NCI-H2081 (cell line): Measurements from ENCODE around the gene MMUT.
A peak's percentile ranks its signal among the peaks of the same experiment; 100 is the strongest.
"Not testable (repeated sequence)": the region's sequence is repeated elsewhere in the genome, so short reads cannot be mapped to it uniquely, and the experiment has no call there.

Source experiments
- DNase-seq, 2 experiments: peaks; one replicate each; lab custom pipeline; 2025; lab: John Stamatoyannopoulos, UW

Gene MMUT

GRCh38 chr6:49462927-49463611 is at the start of gene MMUT, which contains the start of gene CENPQ:
Gene MMUT, minus strand, starts transcription at chr6:49463253. Its CDS starts 3,787 bp downstream, at chr6:49459466.
Gene CENPQ, plus strand, starts transcription at chr6:49463370. Its CDS starts 6,807 bp downstream, at chr6:49470177.
- DNase-seq, result peak; percentile 93 to 96

DNA sequence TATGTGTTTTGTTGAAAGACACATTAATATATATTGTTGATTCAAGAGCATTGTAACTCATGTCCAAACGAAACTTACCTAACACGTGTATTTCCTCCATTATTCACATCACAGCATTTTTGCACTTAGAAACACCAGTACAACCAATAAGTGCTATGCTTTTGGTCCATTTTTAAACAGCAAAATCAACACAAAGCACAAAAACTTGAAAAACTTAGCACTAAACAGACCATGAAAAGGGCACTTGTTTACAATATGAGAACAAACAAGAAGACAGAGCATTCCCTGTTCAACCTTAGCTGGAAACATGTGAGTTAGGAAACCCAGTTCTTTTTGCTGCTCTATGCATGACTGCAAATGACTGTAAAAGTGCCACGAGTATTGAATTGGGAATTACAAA is 46.3 kb upstream of the MMUT start:
- DNase-seq, result no peak

- DNase-seq, result no peak
Observed at GRCh38 chr6:49506569-49507111, 43.6 kb upstream of the MMUT start.

- DNase-seq, result no peak
Observed at GRCh38 chr6:49504666-49505065, 41.6 kb upstream of the MMUT start.

- DNase-seq, result no peak
Observed at GRCh38 chr6:49499623-49500022, 36.6 kb upstream of the MMUT start, which contains the start of gene GLYATL3. Gene GLYATL3, plus strand, starts transcription at chr6:49499923. Its CDS starts 12,068 bp downstream, at chr6:49511991.

DNA sequence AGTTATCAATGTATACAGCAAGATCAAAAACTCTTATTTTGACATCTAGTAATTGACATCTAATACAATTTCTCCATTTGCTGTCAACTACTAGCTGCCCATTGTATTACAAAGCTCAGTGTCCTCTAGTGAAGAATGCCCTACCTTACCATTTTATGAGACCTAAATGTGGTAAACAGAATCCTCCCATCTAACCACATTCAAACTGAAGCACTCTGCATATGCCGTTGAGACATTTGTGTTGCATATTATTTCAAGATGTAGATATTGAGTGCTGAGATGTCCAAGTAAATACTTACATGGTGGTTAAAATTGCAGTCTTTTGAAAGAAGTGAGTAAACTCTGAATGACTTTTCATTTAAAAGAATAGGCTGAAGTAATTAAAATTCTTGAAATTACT is 36.1 kb upstream of the MMUT start:
- no peak for DNase-seq

GRCh38 chr6:49497304-49497703 is 34.3 kb upstream of the MMUT start:
- DNase-seq, result peak; percentile 12 to 72

- DNase-seq, result no peak
Observed at GRCh38 chr6:49490633-49491032, 27.6 kb upstream of the MMUT start.

DNA sequence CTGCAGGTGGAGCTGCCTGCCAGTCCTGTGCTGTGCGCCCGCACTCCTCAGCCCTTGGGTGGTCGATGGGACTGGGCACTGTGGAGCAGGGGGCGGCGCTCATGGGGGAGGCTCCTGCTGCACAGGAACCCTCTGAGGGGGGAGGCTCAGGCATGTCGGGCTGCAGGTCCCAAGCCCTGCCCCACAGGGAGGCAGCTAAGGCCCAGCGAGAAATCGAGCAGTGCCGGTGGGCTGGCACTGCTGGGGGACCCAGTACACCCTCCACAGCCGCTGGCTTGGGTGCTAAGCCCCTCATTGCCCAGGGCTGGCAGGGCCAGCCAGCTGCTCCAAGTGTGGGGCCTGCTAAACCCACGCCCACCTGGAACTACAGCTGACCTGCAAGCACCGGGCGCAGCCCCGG is 20.3 kb upstream of the MMUT start:
- not testable (repeated sequence) for DNase-seq

DNA sequence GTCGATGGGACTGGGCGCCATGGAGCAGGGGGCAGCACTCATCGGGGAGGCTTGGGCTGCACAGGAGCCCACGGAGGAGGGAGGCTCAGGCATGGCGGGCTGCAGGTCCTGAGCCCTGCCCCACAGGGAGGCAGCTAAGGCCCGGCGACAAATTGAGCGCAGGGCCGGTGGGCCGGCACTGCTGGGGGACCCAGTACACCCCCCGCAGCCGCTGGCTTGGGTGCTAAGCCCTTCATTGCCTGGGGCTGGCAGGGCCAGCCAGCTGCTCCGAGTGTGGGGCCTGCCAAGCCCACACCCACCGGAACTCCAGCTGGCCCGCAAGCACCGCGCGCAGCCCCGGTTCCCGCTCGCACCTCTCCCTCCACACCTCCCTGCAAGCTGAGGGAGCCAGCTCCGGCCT is 18.8 kb upstream of the MMUT start:
- not testable (repeated sequence) for DNase-seq

DNA sequence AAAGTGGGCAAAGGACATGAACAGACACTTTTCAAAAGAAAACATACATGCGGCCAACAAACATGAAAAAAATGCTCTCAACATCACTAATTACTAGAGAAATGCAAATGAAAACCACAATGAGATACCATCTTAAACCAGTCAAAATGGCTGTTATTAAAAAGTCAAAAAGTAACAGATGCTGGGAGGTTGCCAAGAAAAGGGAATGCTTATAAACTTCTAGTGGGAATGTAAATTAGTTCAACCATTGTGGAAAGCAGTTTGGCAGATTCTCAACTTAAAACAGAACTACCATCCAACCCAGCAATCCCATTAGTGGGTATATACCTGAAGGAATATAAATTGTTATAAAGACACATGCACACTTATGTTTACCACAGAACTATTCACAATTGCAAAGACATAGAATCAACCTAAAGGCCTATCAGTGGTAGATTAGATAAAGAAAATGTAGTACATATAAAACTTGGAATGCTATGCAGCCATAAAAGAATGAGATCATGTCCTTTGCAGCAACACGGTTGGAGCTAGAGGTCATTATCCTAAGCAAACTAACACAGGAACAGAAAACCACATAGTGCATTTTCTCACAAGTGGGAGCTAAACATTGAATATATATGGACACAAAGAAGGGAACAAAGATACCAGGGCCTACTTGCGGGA is 16.4 kb upstream of the MMUT start:
- DNase-seq, result no peak

DNA sequence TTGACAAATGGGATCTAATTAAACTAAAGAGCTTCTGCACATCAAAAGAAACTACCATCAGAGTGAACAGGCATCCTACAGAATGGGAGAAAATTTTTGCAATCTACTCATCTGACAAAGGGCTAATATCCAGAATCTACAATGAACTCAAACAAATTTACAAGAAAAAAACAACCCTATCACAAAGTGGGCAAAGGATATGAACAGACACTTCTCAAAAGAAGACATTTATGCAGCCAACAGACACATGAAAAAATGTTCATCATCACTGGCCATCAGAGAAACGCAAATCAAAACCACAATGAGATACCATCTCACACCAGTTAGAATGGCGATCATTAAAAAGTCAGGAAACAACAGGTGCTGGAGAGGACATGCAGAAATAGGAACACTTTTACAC is 13.5 kb upstream of the MMUT start:
- DNase-seq, result not testable (repeated sequence)

DNA sequence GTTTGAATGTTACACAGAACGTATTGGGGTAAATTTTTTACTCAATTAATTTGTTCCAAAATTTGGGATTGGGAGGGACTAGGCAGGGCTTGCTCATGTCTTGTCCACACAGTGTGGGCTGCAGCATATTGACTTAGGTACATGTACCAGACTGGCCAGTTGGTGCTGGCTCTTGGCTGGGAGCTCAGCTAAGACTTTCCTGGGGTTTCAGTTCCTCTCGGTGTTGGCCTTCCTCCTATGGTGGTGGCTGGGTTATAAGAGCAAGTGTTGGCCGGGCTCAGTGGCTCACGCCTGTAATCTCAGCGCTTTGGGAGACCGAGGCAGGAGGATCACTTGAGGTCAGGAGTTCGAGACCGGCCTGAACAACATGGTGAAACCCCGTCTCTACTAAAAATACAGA is 5.0 kb upstream of the MMUT start:
- no peak for DNase-seq

DNA sequence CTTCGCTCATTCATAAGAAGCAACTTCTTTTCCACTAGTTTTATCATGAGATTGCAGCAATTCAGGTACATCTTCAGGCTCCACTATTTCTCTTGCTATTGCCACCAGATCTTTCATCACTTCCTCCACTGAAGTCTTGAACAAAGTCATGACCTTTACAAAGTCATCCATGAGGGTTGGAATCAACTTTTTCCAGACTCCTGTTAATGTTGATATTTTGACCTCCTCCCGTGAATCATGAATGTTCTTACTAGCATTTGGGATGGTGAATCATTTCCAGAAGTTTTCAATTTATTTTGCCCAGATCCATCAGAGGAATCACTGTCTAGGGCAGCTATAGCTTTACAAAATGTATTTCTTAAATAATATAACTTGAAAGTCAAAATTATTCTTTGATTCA is 1.6 kb upstream of the MMUT start:
- no peak for DNase-seq

- no peak for DNase-seq
Observed at GRCh38 chr6:49463612-49463967, 537 bp upstream of the MMUT start.

DNA sequence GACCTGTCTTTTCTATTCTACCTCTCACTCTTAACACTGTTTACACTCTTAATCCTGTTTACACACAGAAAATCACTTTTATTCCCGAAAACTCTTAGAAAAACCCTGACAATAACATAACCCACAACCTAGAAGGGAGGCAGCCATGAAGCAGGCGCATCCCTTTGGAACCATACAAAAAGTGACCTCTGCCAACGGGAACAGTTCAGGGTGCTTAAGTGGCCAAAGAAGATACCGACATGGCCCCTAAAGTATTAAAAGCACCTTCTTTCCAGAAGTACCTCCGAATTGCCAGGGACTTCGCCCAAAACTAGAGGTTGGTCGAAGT is 490 bp downstream of the MMUT start:
- DNase-seq, result no peak

DNA sequence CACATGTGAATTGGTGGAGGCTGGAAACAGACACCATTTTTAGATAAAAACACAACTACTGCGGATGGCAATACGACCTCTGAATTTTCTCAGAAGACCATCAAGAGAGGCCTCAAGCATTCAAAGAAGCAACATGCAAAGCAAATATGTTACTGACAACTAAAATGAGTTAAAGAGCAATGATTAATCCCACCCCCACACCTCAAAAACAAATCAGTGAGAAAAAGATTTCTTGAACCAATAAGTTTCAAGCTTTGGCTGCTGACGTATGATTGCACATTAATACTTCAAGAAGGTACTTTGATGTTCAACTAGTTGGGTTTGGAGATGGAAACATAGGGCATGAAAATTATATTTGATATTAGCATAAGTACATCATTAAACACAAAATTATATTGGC is 982 bp downstream of the MMUT start:
- no peak for DNase-seq

DNA sequence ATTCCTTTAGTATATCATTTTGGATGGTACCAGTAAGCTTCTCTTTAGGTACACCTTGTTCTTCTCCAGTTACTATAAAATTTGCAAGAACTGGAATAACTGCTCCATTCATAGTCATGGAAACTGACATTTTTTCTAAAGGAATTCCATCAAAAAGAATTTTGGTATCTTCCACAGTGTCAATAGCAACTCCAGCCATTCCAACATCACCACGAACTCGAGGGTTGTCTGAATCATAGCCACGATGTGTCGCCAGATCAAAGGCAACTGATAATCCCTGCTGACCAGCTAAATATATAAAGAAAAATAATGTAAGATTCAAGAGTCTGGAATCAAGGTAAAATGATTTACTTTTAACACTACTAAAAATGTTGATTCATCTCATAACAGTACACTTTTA is 5.3 kb downstream of the MMUT start:
- DNase-seq, result no peak

DNA sequence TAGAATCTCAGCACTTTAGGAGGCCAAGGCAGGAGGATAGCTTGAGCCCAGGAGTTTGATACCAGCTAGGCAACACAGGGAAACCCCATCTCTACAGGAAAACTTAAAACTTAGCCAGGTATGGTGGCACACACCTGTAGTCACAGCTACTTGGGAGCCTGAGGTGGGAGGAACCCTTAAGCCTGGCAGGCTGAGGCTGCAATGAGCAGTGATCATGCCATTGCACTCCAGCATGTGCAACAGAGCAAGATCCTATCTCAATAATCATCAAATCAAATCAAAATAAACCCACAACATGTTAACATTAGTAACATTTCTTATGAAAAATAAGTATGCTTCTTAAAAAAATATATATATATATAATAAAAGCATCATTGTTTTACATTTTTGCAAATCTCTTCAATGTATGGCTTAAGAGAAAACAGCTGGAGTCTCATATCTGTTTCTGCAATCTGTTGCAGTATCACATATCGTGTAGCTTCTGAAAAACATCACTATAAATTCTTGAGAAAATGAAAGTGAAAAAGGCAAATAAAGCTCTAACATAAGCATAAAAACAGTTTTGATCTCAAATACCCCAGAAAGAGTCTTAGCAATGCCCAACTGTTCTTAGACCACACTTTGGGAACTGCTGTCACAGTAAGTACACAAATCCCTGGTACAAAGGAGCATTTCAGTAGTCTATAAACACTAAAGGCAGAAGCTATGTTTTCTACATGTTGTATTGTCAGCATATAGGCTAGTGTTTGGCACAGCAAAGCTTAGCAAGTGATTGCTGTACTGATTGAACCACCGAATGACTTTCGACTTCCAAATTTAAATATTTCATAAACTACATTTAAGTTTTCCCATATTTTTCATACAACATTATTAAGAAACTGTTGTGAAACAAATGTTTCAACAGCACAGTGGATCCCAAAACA is 8.0 kb downstream of the MMUT start:
- no peak for DNase-seq

DNA sequence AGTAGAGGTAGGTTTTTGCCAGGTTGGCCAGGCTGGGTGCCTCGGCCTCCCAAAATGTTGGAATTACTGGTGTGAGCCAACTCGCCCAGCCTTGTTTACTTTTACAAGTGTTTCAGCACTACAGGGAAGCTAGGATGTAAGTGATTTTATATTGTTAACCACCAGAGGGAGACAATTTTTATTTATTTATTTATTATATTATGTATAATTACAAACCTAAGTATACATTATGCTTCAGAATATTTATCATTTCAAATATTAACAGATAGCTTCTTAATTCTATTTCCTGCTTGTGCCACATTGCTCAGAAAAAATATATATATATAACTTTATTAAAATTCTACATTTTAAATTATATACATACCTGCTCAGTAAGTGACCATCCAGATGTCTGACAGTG is 9.8 kb downstream of the MMUT start:
- DNase-seq, result peak in 1 of 2 experiments; percentile 1

- DNase-seq, result no peak
Observed at GRCh38 chr6:49430866-49431265, 32.2 kb downstream of the MMUT start.

DNA sequence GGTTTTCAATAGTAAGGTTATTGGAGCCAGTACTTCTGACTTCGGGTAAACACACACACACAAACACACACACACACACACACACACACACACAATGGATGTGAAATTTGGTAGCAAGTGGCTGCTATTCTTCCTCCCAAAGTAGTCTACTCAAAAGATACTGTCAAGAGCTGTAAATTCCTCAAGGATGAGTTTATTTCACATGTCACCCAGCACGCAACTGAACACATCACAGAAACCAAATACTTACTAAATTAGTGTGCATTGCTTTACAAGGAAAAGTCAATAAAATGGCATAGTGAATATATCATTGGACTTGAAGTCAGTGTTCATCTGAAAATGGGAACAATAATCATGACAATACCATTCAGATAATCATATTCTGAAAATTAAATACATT is 32.9 kb downstream of the MMUT start:
- no peak for DNase-seq
